Muscle of leg (tissue), 11 donors: ENCODE data around the gene WFIKKN1. TPM values are rescaled to one million over a fixed set of nuclear protein-coding genes. Genes with fewer than 3 reads are reported as not detected.

Experiments
- DNase-seq: peaks from one replicate; pipeline ENCODE4 v3.0.0; 2013
- H3K27ac ChIP-seq: one replicate; pipeline ENCODE4 v1.5.1; 2013; ENCODE audit warnings: mild to moderate bottlenecking, low read length, control low read depth
- H3K27me3 ChIP-seq: one replicate; pipeline ENCODE4 v1.6.1; 2013; ENCODE audit warnings: low read length; ENCODE audit not compliant: control insufficient read depth, insufficient read depth
- H3K36me3 ChIP-seq: one replicate; pipeline ENCODE4 v1.6.1; 2013; ENCODE audit warnings: low read length; ENCODE audit not compliant: control insufficient read depth, insufficient read depth
- H3K4me1 ChIP-seq: one replicate; pipeline ENCODE4 v1.6.1; 2013; ENCODE audit warnings: low read length; ENCODE audit not compliant: control insufficient read depth, insufficient read depth
- H3K4me3 ChIP-seq: one replicate; pipeline ENCODE4 v1.5.1; 2013; ENCODE audit warnings: low read length, control low read depth
- H3K9me3 ChIP-seq: replicated peaks from 2 replicates; pipeline ENCODE4 v1.6.1; 2013; ENCODE audit warnings: low read depth, low read length; ENCODE audit not compliant: control insufficient read depth
- WGBS: methylation state at CpG from one replicate; pipeline ENCODE4 v1.1.5; 2013; ENCODE audit warnings: missing lambda C conversion rate; ENCODE audit not compliant: insufficient coverage; 5-methylcytosine and 5-hydroxymethylcytosine counted together
- polyA plus RNA-seq, 8 donors: library from polyadenylated mRNA; unstranded; fragments of 120-200 nt; gene quantifications; one replicate each; pipeline versions ENCODE4 v1.2.1 to v1.2.3, GENCODE V29; 2013; ENCODE audit warnings: inconsistent platforms in 1 of 8, low replicate concordance in 1 of 8; ENCODE audit not compliant: insufficient read length in 8 of 8, insufficient read depth in 1 of 8
- total RNA-seq: library from RNA; stranded (reverse); fragments of 120-200 nt; gene quantifications from one replicate; pipeline ENCODE4 v1.2.4, GENCODE V29; 2013

The WFIKKN1 gene
- total and polyA plus RNA-seq, 9 donors, result 0.12 to 0.82 (median 0.33) TPM

GRCh38 chr16:658679-659571 is 28.1 kb downstream of the WFIKKN1 start:
- no peaks in the 10 kb centered on the region for H3K9me3 ChIP-seq
- H3K4me3 ChIP-seq, result no peak overlapping the region
- H3K4me1 ChIP-seq, result peaks cover 16% of the 10 kb centered on the region
- H3K27ac ChIP-seq, result no peak overlapping the region
- H3K27me3 ChIP-seq, result no peaks in the 10 kb centered on the region
- H3K36me3 ChIP-seq, result peaks cover 43% of the 10 kb centered on the region
- no peak for DNase-seq
- 86% methylated on average over 33 of the region's 35 CpGs for WGBS

- Histone ChIP-seq H3K27me3 (no peaks in the 10 kb centered on the region), H3K4me1 (peaks cover 16% of the 10 kb centered on the region), H3K9me3 (no peaks in the 10 kb centered on the region), H3K27ac (no peak overlapping the region), H3K4me3 (no peak overlapping the region), H3K36me3 (peaks cover 43% of the 10 kb centered on the region)
- no peak for DNase-seq
- 81% methylated on average over 19 of the region's 20 CpGs for WGBS
Measured at GRCh38 chr16:659618-660017, 28.8 kb downstream of the WFIKKN1 start.

GRCh38 chr16:660132-660458 is 29.3 kb downstream of the WFIKKN1 start:
- H3K27me3 ChIP-seq, result no peaks in the 10 kb centered on the region
- H3K4me3 ChIP-seq, result no peak overlapping the region
- H3K4me1 ChIP-seq, result peaks cover 16% of the 10 kb centered on the region
- H3K36me3 ChIP-seq, result peaks cover 43% of the 10 kb centered on the region
- no peaks in the 10 kb centered on the region for H3K9me3 ChIP-seq
- DNase-seq, result no peak
- 49% methylated on average over 6 of the region's 6 CpGs for WGBS
- H3K27ac ChIP-seq, result peak overlapping the region; percentile 51

- peak; percentile 85 for DNase-seq
- peak overlapping the region; percentile 51 for H3K27ac ChIP-seq
- H3K27me3 ChIP-seq, result no peaks in the 10 kb centered on the region
- H3K4me1 ChIP-seq, result peaks cover 16% of the 10 kb centered on the region
- H3K4me3 ChIP-seq, result no peak overlapping the region
- no peaks in the 10 kb centered on the region for H3K9me3 ChIP-seq
- peaks cover 39% of the 10 kb centered on the region for H3K36me3 ChIP-seq
- WGBS, result 23% methylated on average over 30 of the region's 43 CpGs
Measured at GRCh38 chr16:660459-661183, 29.8 kb downstream of the WFIKKN1 start.

GRCh38 chr16:661184-661821 is 30.5 kb downstream of the WFIKKN1 start:
- Histone ChIP-seq H3K36me3 (peaks cover 32% of the 10 kb centered on the region), H3K4me1 (peaks cover 16% of the 10 kb centered on the region), H3K27ac (peak overlapping the region; percentile 24), H3K9me3 (no peaks in the 10 kb centered on the region), H3K4me3 (no peak overlapping the region), H3K27me3 (no peaks in the 10 kb centered on the region)
- no peak for DNase-seq
- WGBS, result 69% methylated on average over 26 of the region's 35 CpGs

GRCh38 chr16:662095-662494 is 31.3 kb downstream of the WFIKKN1 start:
- Histone ChIP-seq H3K9me3 (no peaks in the 10 kb centered on the region), H3K4me1 (peaks cover 16% of the 10 kb centered on the region), H3K36me3 (peaks cover 24% of the 10 kb centered on the region), H3K27me3 (no peaks in the 10 kb centered on the region), H3K27ac (no peak overlapping the region), H3K4me3 (no peak overlapping the region)
- WGBS, result 91% methylated on average over 19 of the region's 19 CpGs
- no peak for DNase-seq

- 95% methylated on average over 21 of the region's 21 CpGs for WGBS
- Histone ChIP-seq H3K9me3 (no peaks in the 10 kb centered on the region), H3K36me3 (peaks cover 19% of the 10 kb centered on the region), H3K27me3 (no peaks in the 10 kb centered on the region), H3K4me1 (peaks cover 21% of the 10 kb centered on the region), H3K27ac (no peak overlapping the region), H3K4me3 (no peak overlapping the region)
- no peak for DNase-seq
Measured at GRCh38 chr16:662597-662996, 31.8 kb downstream of the WFIKKN1 start.

- DNase-seq, result no peak
- peaks cover 25% of the 10 kb centered on the region for H3K36me3 ChIP-seq
- H3K27me3 ChIP-seq, result no peaks in the 10 kb centered on the region
- no peak overlapping the region for H3K27ac ChIP-seq
- no peak overlapping the region for H3K4me3 ChIP-seq
- no peaks in the 10 kb centered on the region for H3K9me3 ChIP-seq
- 89% methylated on average over 10 of the region's 13 CpGs for WGBS
- H3K4me1 ChIP-seq, result peaks cover 19% of the 10 kb centered on the region
Measured at GRCh38 chr16:666572-666971, 35.8 kb downstream of the WFIKKN1 start.

GRCh38 chr16:667113-667779 is 36.5 kb downstream of the WFIKKN1 start:
- H3K9me3 ChIP-seq, result no peaks in the 10 kb centered on the region
- no peak overlapping the region for H3K4me3 ChIP-seq
- peaks cover 19% of the 10 kb centered on the region for H3K4me1 ChIP-seq
- H3K27ac ChIP-seq, result no peak overlapping the region
- H3K27me3 ChIP-seq, result no peaks in the 10 kb centered on the region
- peaks cover 31% of the 10 kb centered on the region for H3K36me3 ChIP-seq
- no peak for DNase-seq
- 82% methylated on average over 19 of the region's 22 CpGs for WGBS
